HG03097 (cell line): Measurements from ENCODE around the gene SAMM50.
A peak's percentile ranks its signal among the peaks of the same experiment; 100 is the strongest.

Source experiments
- ATAC-seq: cut with Tn5 transposase; IDR thresholded peaks from one replicate; pipeline ENCODE4 v1.9.1; 2021; ENCODE audit not compliant: unreplicated experiment, low FRiP score

SAMM50 gene

GRCh38 chr22:43955040-43955882 lies at the start of gene SAMM50:
Gene SAMM50 (plus strand): TSS chr22:43955442. CDS start chr22:43955578, 136 bp downstream.
- ATAC-seq, result peak; percentile 85

- no peak for ATAC-seq
Observed at GRCh38 chr22:43905681-43906080, 49.6 kb upstream of the SAMM50 start.

GRCh38 chr22:43909708-43910107 lies 45.5 kb upstream of the SAMM50 start:
- no peak for ATAC-seq

- no peak for ATAC-seq
Observed at GRCh38 chr22:43910178-43910695, 45.0 kb upstream of the SAMM50 start.

- ATAC-seq, result no peak
Observed at GRCh38 chr22:43911351-43911750, 43.9 kb upstream of the SAMM50 start.

GRCh38 chr22:43917521-43917920 lies 37.7 kb upstream of the SAMM50 start:
- ATAC-seq, result no peak

GRCh38 chr22:43919106-43919973 lies 35.9 kb upstream of the SAMM50 start:
- ATAC-seq, result no peak

GRCh38 chr22:43921370-43921769 lies 33.9 kb upstream of the SAMM50 start:
- ATAC-seq, result no peak

- no peak for ATAC-seq
Observed at GRCh38 chr22:43922123-43922522, 33.1 kb upstream of the SAMM50 start.

GRCh38 chr22:43923191-43923590 lies 32.1 kb upstream of the SAMM50 start:
- no peak for ATAC-seq

GRCh38 chr22:43923631-43924464 lies 31.4 kb upstream of the SAMM50 start, which contains the start of gene PNPLA3:
Gene PNPLA3 (plus strand): TSS chr22:43923805. CDS start chr22:43923912, 107 bp downstream.
- no peak for ATAC-seq

GRCh38 chr22:43924877-43925276 lies 30.4 kb upstream of the SAMM50 start:
- no peak for ATAC-seq

GRCh38 chr22:43925433-43926348 lies 29.6 kb upstream of the SAMM50 start:
- ATAC-seq, result no peak

- no peak for ATAC-seq
Observed at GRCh38 chr22:43926349-43926710, 28.9 kb upstream of the SAMM50 start.

- no peak for ATAC-seq
Observed at GRCh38 chr22:43928468-43928867, 26.8 kb upstream of the SAMM50 start.

GRCh38 chr22:43928908-43929307 lies 26.3 kb upstream of the SAMM50 start:
- no peak for ATAC-seq

GRCh38 chr22:43931771-43932170 lies 23.5 kb upstream of the SAMM50 start:
- ATAC-seq, result no peak

GRCh38 chr22:43941449-43941848 lies 13.8 kb upstream of the SAMM50 start:
- no peak for ATAC-seq

GRCh38 chr22:43944670-43945430 lies 10.4 kb upstream of the SAMM50 start:
- no peak for ATAC-seq
